ENCODE measurements around the gene PACRG. TPM values are rescaled to one million over a fixed set of nuclear protein-coding genes. Genes with fewer than 3 reads are reported as not detected.

PACRG gene
- total RNA-seq, 1 donor from 2014 or later = 10.5 TPM

DNA sequence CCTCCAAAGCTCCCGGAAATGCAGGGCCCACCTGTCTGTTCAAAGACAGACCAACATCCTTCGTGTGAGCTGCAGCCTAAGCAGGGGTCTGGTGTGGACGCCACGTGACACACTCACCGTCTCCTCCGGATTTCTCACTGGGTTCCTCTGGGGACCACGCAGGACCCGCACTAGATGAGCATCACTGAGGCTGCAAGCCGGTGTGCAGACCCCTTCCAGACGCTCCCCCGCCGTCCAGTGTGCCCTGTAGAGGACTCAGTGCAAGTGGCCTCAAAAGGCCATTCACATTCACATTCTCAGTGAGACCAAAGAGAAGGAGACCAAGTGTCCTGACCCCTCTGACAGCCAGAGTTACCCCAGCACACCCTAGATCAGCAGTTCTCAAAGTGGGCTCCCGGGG lies 595.5 kb downstream of the PACRG start:
- Histone ChIP-seq H3K9me3 (replicated peaks) (no peaks in the 10 kb centered on the region), H3K27me3 (ENCODE audit: low read depth) (no peaks in the 10 kb centered on the region), H3K36me3 (no peaks in the 10 kb centered on the region), H3K4me3 (no peak overlapping the region), H3K27ac (replicated peaks) (no peak overlapping the region), H3K4me1 (peaks cover 50% of the 10 kb centered on the region)
- no peak for DNase-seq
- intact Hi-C loops (cut with micrococcal nuclease) = no loop called here
- TF ChIP-seq, protein P1, sequence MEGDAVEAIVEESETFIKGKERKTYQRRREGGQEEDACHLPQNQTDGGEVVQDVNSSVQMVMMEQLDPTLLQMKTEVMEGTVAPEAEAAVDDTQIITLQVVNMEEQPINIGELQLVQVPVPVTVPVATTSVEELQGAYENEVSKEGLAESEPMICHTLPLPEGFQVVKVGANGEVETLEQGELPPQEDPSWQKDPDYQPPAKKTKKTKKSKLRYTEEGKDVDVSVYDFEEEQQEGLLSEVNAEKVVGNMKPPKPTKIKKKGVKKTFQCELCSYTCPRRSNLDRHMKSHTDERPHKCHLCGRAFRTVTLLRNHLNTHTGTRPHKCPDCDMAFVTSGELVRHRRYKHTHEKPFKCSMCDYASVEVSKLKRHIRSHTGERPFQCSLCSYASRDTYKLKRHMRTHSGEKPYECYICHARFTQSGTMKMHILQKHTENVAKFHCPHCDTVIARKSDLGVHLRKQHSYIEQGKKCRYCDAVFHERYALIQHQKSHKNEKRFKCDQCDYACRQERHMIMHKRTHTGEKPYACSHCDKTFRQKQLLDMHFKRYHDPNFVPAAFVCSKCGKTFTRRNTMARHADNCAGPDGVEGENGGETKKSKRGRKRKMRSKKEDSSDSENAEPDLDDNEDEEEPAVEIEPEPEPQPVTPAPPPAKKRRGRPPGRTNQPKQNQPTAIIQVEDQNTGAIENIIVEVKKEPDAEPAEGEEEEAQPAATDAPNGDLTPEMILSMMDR (IDR thresholded peaks at IDR 0.05; ENCODE audit: borderline replicate concordance) = no peak

DNA sequence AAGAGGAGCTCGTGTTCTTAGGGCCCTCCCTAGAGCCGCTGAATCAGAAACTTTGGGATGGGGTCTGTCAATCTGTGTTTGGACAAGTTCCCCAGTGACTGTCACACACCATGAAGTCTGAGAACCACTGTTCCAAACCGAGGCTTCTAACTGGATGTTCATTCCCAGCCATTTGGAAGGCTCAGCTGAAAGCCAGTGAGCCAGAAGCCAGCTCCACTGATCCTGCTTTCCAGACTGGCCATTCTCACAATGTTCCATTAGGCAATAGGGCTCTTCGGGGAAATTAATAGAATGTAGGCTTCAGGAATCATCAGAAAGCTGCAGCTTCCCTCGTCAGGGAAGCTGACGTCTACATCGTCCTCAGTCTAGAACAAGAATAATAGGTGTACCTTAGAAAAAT lies 595.9 kb downstream of the PACRG start:
- Histone ChIP-seq H3K9me3 (replicated peaks) (no peaks in the 10 kb centered on the region), H3K36me3 (no peaks in the 10 kb centered on the region), H3K4me1 (peaks cover 48% of the 10 kb centered on the region), H3K27me3 (ENCODE audit: low read depth) (no peaks in the 10 kb centered on the region), H3K4me3 (no peak overlapping the region), H3K27ac (replicated peaks) (no peak overlapping the region)
- DNase-seq = no peak
- TF ChIP-seq, protein P1 (IDR thresholded peaks at IDR 0.05; ENCODE audit: borderline replicate concordance) = no peak
- intact Hi-C loops (cut with micrococcal nuclease) = no loop called here

DNA sequence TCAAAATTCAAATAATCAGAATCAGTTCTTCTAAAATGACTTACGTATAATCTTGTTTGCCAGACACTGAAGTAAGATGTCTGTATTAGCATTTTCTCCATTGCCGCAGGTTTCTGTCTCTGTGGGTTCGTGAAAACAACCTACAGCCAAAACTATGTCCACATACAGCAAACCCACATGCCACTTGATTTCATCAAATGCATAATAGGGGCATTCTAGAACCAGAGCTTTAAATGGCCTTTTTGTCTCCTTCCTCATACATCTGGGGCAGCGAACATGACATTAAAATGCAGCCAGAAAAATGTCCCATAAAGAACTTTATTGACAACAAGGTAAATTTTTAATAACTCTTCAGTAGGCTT lies 596.5 kb downstream of the PACRG start:
- no peaks in the 10 kb centered on the region for H3K36me3 ChIP-seq
- H3K9me3 ChIP-seq (replicated peaks) = no peaks in the 10 kb centered on the region
- no peak for DNase-seq
- H3K4me3 ChIP-seq = no peak overlapping the region
- intact Hi-C loops (cut with micrococcal nuclease) = no loop called here
- TF ChIP-seq, protein P1 (IDR thresholded peaks at IDR 0.05; ENCODE audit: borderline replicate concordance) = no peak
- H3K4me1 ChIP-seq = peaks cover 43% of the 10 kb centered on the region
- H3K27ac ChIP-seq (replicated peaks) = no peak overlapping the region
- no peaks in the 10 kb centered on the region for H3K27me3 ChIP-seq (ENCODE audit: low read depth)

DNA sequence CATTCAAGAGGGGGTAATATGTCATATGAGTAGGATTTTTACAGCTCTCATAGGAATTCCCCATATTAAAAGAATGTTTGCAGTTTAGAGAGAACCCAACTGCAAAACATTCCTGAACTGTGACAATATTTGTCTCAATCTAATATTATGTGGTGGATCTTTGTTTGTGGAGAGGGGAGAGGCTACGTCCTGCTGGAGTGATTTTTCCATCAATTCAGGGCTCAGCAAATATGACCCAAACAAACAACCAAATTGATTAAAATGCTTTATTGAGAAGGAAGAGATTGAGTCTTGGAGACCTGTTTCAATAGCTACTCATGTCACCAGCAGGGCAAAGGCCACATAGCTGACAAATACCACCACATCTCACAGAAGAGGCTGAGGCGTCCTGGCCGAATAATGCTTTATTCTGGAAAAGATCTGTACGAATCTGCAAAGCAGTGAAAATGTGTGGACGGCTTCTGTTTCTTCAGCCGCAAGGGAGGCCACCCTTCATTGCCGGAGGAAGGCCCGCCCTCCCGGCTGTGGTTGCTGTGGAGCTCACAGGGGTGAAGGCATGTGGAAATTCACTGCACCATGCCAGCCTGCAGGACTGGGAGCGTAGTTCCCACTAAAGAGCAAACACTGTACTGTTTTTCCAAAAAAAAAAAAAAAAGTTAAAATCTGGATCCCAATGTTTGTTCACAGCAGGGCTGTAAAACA lies 597.1 kb downstream of the PACRG start:
- Histone ChIP-seq H3K27me3 (ENCODE audit: low read depth) (no peaks in the 10 kb centered on the region), H3K4me3 (no peak overlapping the region), H3K27ac (replicated peaks) (peak overlapping the region; percentile 37), H3K36me3 (no peaks in the 10 kb centered on the region), H3K9me3 (replicated peaks) (no peaks in the 10 kb centered on the region), H3K4me1 (peaks cover 38% of the 10 kb centered on the region)
- TF ChIP-seq, protein P1 (IDR thresholded peaks at IDR 0.05; ENCODE audit: borderline replicate concordance) = no peak
- intact Hi-C loops (cut with micrococcal nuclease) = no loop called here
- DNase-seq = peak; percentile 51

DNA sequence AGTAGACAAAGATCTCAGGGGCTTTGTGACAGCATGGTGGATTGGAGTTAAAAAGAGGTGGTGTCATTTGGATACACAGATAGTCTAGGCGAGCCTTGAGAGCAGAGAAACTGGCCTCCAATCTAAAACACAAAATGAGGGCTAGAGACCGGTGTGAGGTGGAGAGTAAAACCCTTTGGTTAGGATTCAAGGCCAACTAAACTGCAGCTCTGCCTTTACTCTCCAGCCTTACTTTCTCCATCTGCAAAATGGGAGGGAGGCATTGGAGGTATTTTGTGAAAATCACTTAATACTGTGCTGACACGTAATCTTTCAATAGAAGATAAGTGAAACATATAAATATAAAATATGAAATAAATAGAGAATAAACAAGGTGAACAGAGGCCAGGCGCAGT lies 597.6 kb downstream of the PACRG start:
- no peaks in the 10 kb centered on the region for H3K36me3 ChIP-seq
- DNase-seq = no peak
- no peak overlapping the region for H3K4me3 ChIP-seq
- H3K9me3 ChIP-seq (replicated peaks) = no peaks in the 10 kb centered on the region
- peaks cover 32% of the 10 kb centered on the region for H3K4me1 ChIP-seq
- peak overlapping the region; percentile 37 for H3K27ac ChIP-seq (replicated peaks)
- TF ChIP-seq, protein P1 (IDR thresholded peaks at IDR 0.05; ENCODE audit: borderline replicate concordance) = no peak
- intact Hi-C loops (cut with micrococcal nuclease) = no loop called here
- H3K27me3 ChIP-seq (ENCODE audit: low read depth) = no peaks in the 10 kb centered on the region
